HG03039 (cell line): Measurements from ENCODE around the gene CXCR5.

Experiments used
- ATAC-seq: cut with Tn5 transposase; IDR thresholded peaks from one replicate; pipeline ENCODE4 v1.9.1; 2021; ENCODE audit warnings: mild to moderate bottlenecking, moderate library complexity; ENCODE audit not compliant: unreplicated experiment

The CXCR5 gene

GRCh38 chr11:118911880-118912741 lies 28.4 kb downstream of the CXCR5 start:
- no peak for ATAC-seq

- ATAC-seq = no peak
Observed at GRCh38 chr11:118912742-118913410, 29.2 kb downstream of the CXCR5 start.

GRCh38 chr11:118913411-118914125 lies 29.9 kb downstream of the CXCR5 start:
- ATAC-seq = no peak

- no peak for ATAC-seq
Observed at GRCh38 chr11:118914178-118914918, 30.7 kb downstream of the CXCR5 start.

- ATAC-seq = no peak
Observed at GRCh38 chr11:118914987-118915386, 31.3 kb downstream of the CXCR5 start.

GRCh38 chr11:118915396-118915795 lies 31.7 kb downstream of the CXCR5 start:
- no peak for ATAC-seq

- no peak for ATAC-seq
Observed at GRCh38 chr11:118915941-118916841, 32.5 kb downstream of the CXCR5 start.

- no peak for ATAC-seq
Observed at GRCh38 chr11:118916842-118917388, 33.2 kb downstream of the CXCR5 start.

GRCh38 chr11:118917481-118918127 lies 33.9 kb downstream of the CXCR5 start:
- ATAC-seq = no peak

GRCh38 chr11:118918128-118918685 lies 34.5 kb downstream of the CXCR5 start:
- no peak for ATAC-seq

GRCh38 chr11:118918686-118919280 lies 35.1 kb downstream of the CXCR5 start:
- ATAC-seq = no peak

- no peak for ATAC-seq
Observed at GRCh38 chr11:118921121-118921928, 37.6 kb downstream of the CXCR5 start.

GRCh38 chr11:118921929-118922744 lies 38.4 kb downstream of the CXCR5 start:
- no peak for ATAC-seq

- ATAC-seq = no peak
Observed at GRCh38 chr11:118922745-118923627, 39.3 kb downstream of the CXCR5 start.

- no peak for ATAC-seq
Observed at GRCh38 chr11:118923721-118924587, 40.3 kb downstream of the CXCR5 start.
